Endothelial cell of umbilical vein (primary cell): ENCODE measurements around the gene CBY2. TPM values are rescaled to one million over a fixed set of nuclear protein-coding genes. Genes with fewer than 3 reads are reported as not detected.

ENCODE experiments used
- BruUV-seq: library from RNA; stranded (reverse); fragments of 400-500 nt; replicated peaks from 2 replicates; lab custom pipeline; 2021; lab: Mats Ljungman, UMichigan
- CTCF ChIA-PET: fragments of 300-600, 350-600 bp; sonication (Branson Sonifier 250); formaldehyde crosslinking; loops from one replicate; lab custom pipeline; 2021; ENCODE audit warnings: antibody characterized with exemption, inconsistent platforms; lab: Charles Lee
- POLR2A ChIA-PET: fragments of 300-600, 350-600 bp; sonication (Branson Sonifier 250); formaldehyde crosslinking; loops from one replicate; lab custom pipeline; 2021; ENCODE audit warnings: antibody characterized with exemption, inconsistent platforms; lab: Charles Lee
- DNase-seq: peaks from one replicate; pipeline ENCODE4 v3.0.0-alpha.2; 2011; ENCODE audit warnings: low read depth, low spot score
- FAIRE-seq: peaks from 2 replicates; lab custom pipeline; 2011; peaks lifted over from hg19 to GRCh38; lab: Jason Lieb, UNC
- H2AFZ ChIP-seq: 2 replicates; pipeline ENCODE4 v1.6.0; 2012; ENCODE audit warnings: low read depth, low read length, control low read depth, inconsistent platforms
- H3K27ac ChIP-seq: 2 replicates; pipeline ENCODE4 v1.5.1; 2011; ENCODE audit warnings: low read depth, mild to moderate bottlenecking, control low read depth, low read length, moderate library complexity; ENCODE audit not compliant: insufficient read depth
- H3K27me3 ChIP-seq, 2 experiments: 2 replicates each; pipeline versions ENCODE4 v1.6.0 to v1.6.1; 2011; ENCODE audit warnings: low read length in 2 of 2, mixed read lengths in 1 of 2; ENCODE audit not compliant: control insufficient read depth in 2 of 2, insufficient read depth in 2 of 2
- H3K36me3 ChIP-seq, 2 experiments: 2 replicates in 1 of 2; 3 replicates in 1 of 2; pipeline ENCODE4 v1.5.1; 2011; ENCODE audit warnings: low read length in 2 of 2, mild to moderate bottlenecking in 1 of 2, moderate library complexity in 1 of 2; ENCODE audit not compliant: control insufficient read depth in 2 of 2, insufficient read depth in 2 of 2; ENCODE audit errors: extremely low read depth in 1 of 2
- H3K4me1 ChIP-seq: 3 replicates; pipeline ENCODE4 v1.5.1; 2011; ENCODE audit warnings: mild to moderate bottlenecking, low read length; ENCODE audit not compliant: control insufficient read depth, insufficient read depth; ENCODE audit errors: extremely low read depth
- H3K4me2 ChIP-seq: 2 replicates; pipeline ENCODE4 v1.6.1; 2011; ENCODE audit warnings: low read length, control low read depth, mixed read lengths; ENCODE audit not compliant: insufficient read depth
- H3K4me3 ChIP-seq, 3 experiments: fragments of 200-600 bp in 1 of 3; sonication (generic), shearing (Covaris generic) in 1 of 3; replicated peaks in 1 of 3; 2 replicates each; pipeline ENCODE4 v1.5.1; 2011 to 2016; ENCODE audit warnings: control low read depth in 3 of 3, low read length in 3 of 3, mild to moderate bottlenecking in 2 of 3, inconsistent platforms in 1 of 3, low read depth in 1 of 3, moderate library complexity in 1 of 3; ENCODE audit not compliant: insufficient read depth in 1 of 3
- H3K79me2 ChIP-seq: 2 replicates; pipeline ENCODE4 v1.6.0; 2012; ENCODE audit warnings: low read length, inconsistent platforms; ENCODE audit not compliant: control insufficient read depth, insufficient read depth
- H3K9ac ChIP-seq: replicated peaks from 2 replicates; pipeline ENCODE3; 2011; ENCODE audit warnings: low read length, control low read depth; ENCODE audit not compliant: insufficient read depth; ENCODE audit errors: extremely low read depth
- H3K9me1 ChIP-seq: replicated peaks from 3 replicates; pipeline ENCODE4 v1.6.0; 2011; ENCODE audit warnings: mild to moderate bottlenecking, low read length; ENCODE audit not compliant: control insufficient read depth, insufficient read depth; ENCODE audit errors: extremely low read depth
- H3K9me3 ChIP-seq: replicated peaks from 2 replicates; pipeline ENCODE4 v1.5.1; 2012; ENCODE audit warnings: low read length, inconsistent platforms; ENCODE audit not compliant: control insufficient read depth, insufficient read depth
- H4K20me1 ChIP-seq: replicated peaks from 2 replicates; pipeline ENCODE3; 2011; ENCODE audit warnings: mild to moderate bottlenecking, low read length; ENCODE audit not compliant: control insufficient read depth, insufficient read depth; ENCODE audit errors: extremely low read depth
- CTCF ChIP-seq, 2 donors: IDR thresholded peaks; 1 replicate in 1 of 2; 2 replicates in 1 of 2; pipeline ENCODE4 v1.5.1; 2011; ENCODE audit warnings: low read length in 2 of 2, mild to moderate bottlenecking in 2 of 2, moderate library complexity in 2 of 2, control low read depth in 1 of 2, inconsistent platforms in 1 of 2, low read depth in 1 of 2; ENCODE audit not compliant: insufficient read depth in 1 of 2; ENCODE audit errors: extremely low read depth in 1 of 2
- EZH2 ChIP-seq: IDR thresholded peaks from 2 replicates; pipeline ENCODE4 v1.6.1; 2012; ENCODE audit warnings: borderline replicate concordance, low read depth, mild to moderate bottlenecking, moderate library complexity, low read length, inconsistent platforms; ENCODE audit not compliant: severe bottlenecking
- FOS ChIP-seq: IDR thresholded peaks from 2 replicates; pipeline ENCODE4 v1.6.1; 2011; ENCODE audit warnings: mild to moderate bottlenecking, low read length, moderate library complexity, borderline replicate concordance; ENCODE audit not compliant: insufficient read depth
- GATA2 ChIP-seq: IDR thresholded peaks from 2 replicates; pipeline ENCODE4 v1.7.0; 2011; ENCODE audit warnings: low read depth, mild to moderate bottlenecking, moderate library complexity, mixed read lengths, low read length; ENCODE audit not compliant: insufficient read length, insufficient read depth
- JUN ChIP-seq: IDR thresholded peaks from 2 replicates; pipeline ENCODE4 v1.6.1; 2011; ENCODE audit warnings: borderline replicate concordance, low read depth; ENCODE audit not compliant: insufficient read length, insufficient read depth
- MYC ChIP-seq: IDR thresholded peaks from one replicate; pipeline ENCODE4 v1.6.1; 2011; ENCODE audit warnings: mild to moderate bottlenecking, low read depth, low read length
- POLR2A ChIP-seq: IDR thresholded peaks from 2 replicates; pipeline ENCODE4 v1.6.1; 2012; ENCODE audit warnings: low read depth, mild to moderate bottlenecking, control low read depth, low read length
- POLR2AphosphoS5 ChIP-seq: IDR thresholded peaks from 2 replicates; pipeline ENCODE4 v1.6.1; 2012; ENCODE audit warnings: low read depth, mild to moderate bottlenecking, control low read depth, low read length, moderate library complexity; ENCODE audit not compliant: insufficient read depth
- dilution Hi-C: fragments of 300-500 bp; cut with MboI; formaldehyde crosslinking; loops from one replicate; pipeline ENCODE4 v1.15.0; 2019; ENCODE audit warnings: low sequenced_read_pairs; ENCODE audit not compliant: extremely low pct_ligation_motif_present
- intact Hi-C: fragments of 100-400 bp; cut with micrococcal nuclease; formaldehyde crosslinking; loops from one replicate; pipeline ENCODE4 v1.10.0; 2022
- polyA plus RNA-seq, 4 experiments: library from polyadenylated mRNA; depleted of rRNA in 3 of 4; stranded (reverse) in 3 of 4; unstranded in 1 of 4; fragments of >200 nt; gene quantifications; 2 replicates each; pipeline versions ENCODE4 v1.2.1 to v1.2.3, GENCODE V29; 2011 to 2012; ENCODE audit warnings: missing spikeins in 1 of 4
- total RNA-seq: library from RNA; stranded (reverse); gene quantifications from 2 replicates; pipeline ENCODE4 v1.2.3, GENCODE V29; 2021
- TF ChIP-seq, protein P1 (sequence below): IDR thresholded peaks from 2 replicates; pipeline ENCODE4 v1.6.1; 2011; ENCODE audit not compliant: insufficient read depth, insufficient read length

CBY2 gene
- total and polyA plus RNA-seq, 2 donors (not counting 3 experiments of a cell fraction or from before 2014, with no cell fraction given): not detected

- Histone ChIP-seq H2AFZ (no peak overlapping the region), H3K4me3 (no peak overlapping the region), H3K4me2 (no peak overlapping the region), H3K9ac (no peak overlapping the region), H3K79me2 (no peaks in the 10 kb centered on the region), H3K36me3 (no peaks in the 10 kb centered on the region), H3K4me1 (peaks cover 14% of the 10 kb centered on the region), H3K27ac (no peak overlapping the region), H3K9me1 (no peaks in the 10 kb centered on the region), H4K20me1 (no peaks in the 10 kb centered on the region), H3K9me3 (no peaks in the 10 kb centered on the region), H3K27me3 (peaks cover 3 to 11% of the 10 kb centered on the region in 2 experiments)
- DNase-seq (no peak), FAIRE-seq (no peak)
- TF ChIP-seq FOS (no peak), JUN (no peak), POLR2AphosphoS5 (no peak), GATA2 (no peak), MYC (no peak), EZH2 (no peak), CTCF (IDR thresholded peaks at IDR 0.05; ENCODE audit: extremely low read depth in 1 of 2, insufficient read depth in 1 of 2, low read depth in 1 of 2, low read length in 2 of 2) (no peak), POLR2A (no peak)
- TF ChIP-seq, protein P1, sequence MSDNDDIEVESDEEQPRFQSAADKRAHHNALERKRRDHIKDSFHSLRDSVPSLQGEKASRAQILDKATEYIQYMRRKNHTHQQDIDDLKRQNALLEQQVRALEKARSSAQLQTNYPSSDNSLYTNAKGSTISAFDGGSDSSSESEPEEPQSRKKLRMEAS: no peak
- dilution Hi-C loops: no loop called here
- ChIA-PET POLR2A (no interaction called here), CTCF (interaction anchor here (0.8 kb wide), 1 partner anchor 16 kb away, joined by 3 read pairs; no protein-coding TSS in a partner anchor)
- BruUV-seq: no TSS peak
- intact Hi-C loops: no loop called here
Observed at GRCh38 chr13:45721203-45721731, 19.1 kb downstream of the CBY2 start.
